PC-9 (cell line): ENCODE results near the gene DNAH11.

Experiments used
- CTCF ChIP-seq: fragments of 200-600 bp; sonication (generic); conservative IDR thresholded peaks from 2 replicates; pipeline ENCODE4 v1.6.1; 2017; ENCODE audit warnings: mixed run types, antibody characterized with exemption, mild to moderate bottlenecking, moderate library complexity
- EZH2 ChIP-seq: fragments of 200-600 bp; sonication (generic); IDR thresholded peaks from 2 replicates; pipeline ENCODE4 v1.8.0; 2017; ENCODE audit warnings: antibody characterized with exemption, low read depth

- TF ChIP-seq CTCF (no peak), EZH2 (no peak)
Measured at GRCh38 chr7:21771906-21772610, 229.2 kb downstream of the DNAH11 start.
